Body of pancreas (tissue), 4 donors: ENCODE data around the gene EXOC2. TPM values are rescaled to one million over a fixed set of nuclear protein-coding genes. Genes with fewer than 3 reads are reported as not detected.

Source experiments
- ATAC-seq: fragments of 150-250 bp; one replicate; pipeline ENCODE4 v1.9.1; 2016
- DNase-seq, 4 donors: peaks; one replicate each; pipeline ENCODE4 v3.0.0-alpha.2; 2019
- H3K27ac ChIP-seq, 4 donors: fragments of 200-600 bp; sonication (generic); 1 replicate in 3 of 4; 2 replicates in 1 of 4; pipeline versions ENCODE4 v1.5.1 to v1.6.1; 2016 to 2019; ENCODE audit warnings: mild to moderate bottlenecking in 1 of 4, mixed read lengths in 1 of 4, moderate library complexity in 1 of 4
- H3K27me3 ChIP-seq, 2 donors: fragments of 200-600 bp; sonication (generic); one replicate each; pipeline ENCODE4 v1.6.0; 2016; ENCODE audit warnings: mild to moderate bottlenecking in 1 of 2
- H3K36me3 ChIP-seq, 2 donors: fragments of 200-600 bp; sonication (generic); replicated peaks in 1 of 2; 2 replicates each; pipeline ENCODE4 v1.5.1; 2016; ENCODE audit warnings: low read depth in 2 of 2; ENCODE audit not compliant: insufficient read depth in 1 of 2
- H3K4me1 ChIP-seq: fragments of 200-600 bp; sonication (generic); one replicate; pipeline ENCODE4 v1.6.0; 2016
- H3K4me3 ChIP-seq, 2 donors: fragments of 200-600 bp; sonication (generic); 1 replicate in 1 of 2; 2 replicates in 1 of 2; pipeline ENCODE4 v1.5.1; 2016 to 2019
- H3K9me3 ChIP-seq, 3 donors: fragments of 200-600 bp; sonication (generic); 1 replicate in 2 of 3; 2 replicates in 1 of 3; pipeline ENCODE4 v1.5.1; 2016
- CTCF ChIP-seq, 7 experiments: fragments of 450-650 bp in 4 of 7; fragments of 200-600 bp in 3 of 7; sonication (generic) in 3 of 7; IDR thresholded peaks; one replicate each; pipeline ENCODE4 v1.5.1; 2016 to 2019; ENCODE audit warnings: antibody characterized with exemption in 7 of 7
- POLR2A ChIP-seq, 3 donors: fragments of 450-650 bp; IDR thresholded peaks; one replicate each; pipeline ENCODE4 v1.6.1; 2016; ENCODE audit warnings: antibody characterized with exemption in 3 of 3, mild to moderate bottlenecking in 2 of 3
- WGBS, 2 donors: methylation state at CpG; one replicate each; pipeline ENCODE4 v1.1.5; 2017; 5-methylcytosine and 5-hydroxymethylcytosine counted together
- intact Hi-C: fragments of 100-400 bp; cut with DNase I; formaldehyde crosslinking; loops from one replicate; pipeline ENCODE4 v1.15.1; 2023
- total RNA-seq, 2 donors: library from RNA; depleted of rRNA; stranded (reverse); fragments of >200 nt; gene quantifications; one replicate each; pipeline ENCODE4 v1.1.0, GENCODE V29; 2016

Gene EXOC2
- total RNA-seq, 2 donors from 2014 or later, result 10.5 to 10.6 TPM

GRCh38 chr6:490251-491037, 202.5 kb downstream of the EXOC2 start:
- Histone ChIP-seq H3K27ac (no peak overlapping the region), H3K27me3 (no peaks in the 10 kb centered on the region), H3K4me1 (no peaks in the 10 kb centered on the region), H3K9me3 (no peaks in the 10 kb centered on the region), H3K4me3 (no peak overlapping the region), H3K36me3 (peaks cover 0 to 4% of the 10 kb centered on the region in 2 donors)
- intact Hi-C loops, result no loop called here
- DNase-seq, result no peak
- TF ChIP-seq CTCF (IDR thresholded peaks at IDR 0.05), result no peak
- no peak for TF ChIP-seq POLR2A (IDR thresholded peaks at IDR 0.05)
- WGBS, 2 donors, result 68 to 78% methylated on average over 6 of the region's 6 CpGs
- no peak for ATAC-seq

- intact Hi-C loops, result no loop called here
- no peak for ATAC-seq
- Histone ChIP-seq H3K4me3 (no peak overlapping the region), H3K36me3 (peaks cover 0 to 2% of the 10 kb centered on the region in 2 donors), H3K4me1 (no peaks in the 10 kb centered on the region), H3K27ac (no peak overlapping the region), H3K9me3 (no peaks in the 10 kb centered on the region), H3K27me3 (no peaks in the 10 kb centered on the region)
- DNase-seq, result no peak
- TF ChIP-seq CTCF (IDR thresholded peaks at IDR 0.05) (no peak), POLR2A (IDR thresholded peaks at IDR 0.05) (no peak)
- WGBS, 2 donors, result 90 to 92% methylated on average over 11 of the region's 11 CpGs
These were observed 203.2 kb downstream of the EXOC2 start for GRCh38 chr6:489762-490161.

- intact Hi-C loops, result no loop called here
These were observed 203.9 kb downstream of the EXOC2 start for GRCh38 chr6:489001-489400.

GRCh38 chr6:487956-488355, 205.0 kb downstream of the EXOC2 start:
- intact Hi-C loops, result no loop called here
- no peak overlapping the region for H3K4me3 ChIP-seq
- no peak for TF ChIP-seq POLR2A (IDR thresholded peaks at IDR 0.05)
- DNase-seq (no peak), ATAC-seq (no peak)
- H3K4me1 ChIP-seq, result no peaks in the 10 kb centered on the region
- 94 to 95% methylated on average over 13 of the region's 13 CpGs for WGBS, 2 donors
- H3K36me3 ChIP-seq, result peaks cover 0 to 2% of the 10 kb centered on the region in 2 donors
- H3K9me3 ChIP-seq, result no peaks in the 10 kb centered on the region
- no peak overlapping the region for H3K27ac ChIP-seq
- H3K27me3 ChIP-seq, result no peaks in the 10 kb centered on the region

More at GRCh38 chr6:489001-489400, 203.9 kb downstream of the EXOC2 start:
- 92 to 93% methylated on average over 4 of the region's 4 CpGs for WGBS, 2 donors
- Histone ChIP-seq H3K27ac (no peak overlapping the region), H3K36me3 (peaks cover 0 to 2% of the 10 kb centered on the region in 2 donors), H3K4me3 (no peak overlapping the region), H3K27me3 (no peaks in the 10 kb centered on the region), H3K4me1 (no peaks in the 10 kb centered on the region), H3K9me3 (no peaks in the 10 kb centered on the region)
- no peak for DNase-seq
- TF ChIP-seq CTCF (IDR thresholded peaks at IDR 0.05) (no peak), POLR2A (IDR thresholded peaks at IDR 0.05) (no peak)
- no peak for ATAC-seq

- peaks cover 0 to 2% of the 10 kb centered on the region in 2 donors for H3K36me3 ChIP-seq
- H3K27ac ChIP-seq, result no peak overlapping the region
- no peak for DNase-seq
- TF ChIP-seq CTCF (IDR thresholded peaks at IDR 0.05), result no peak
- no peak for TF ChIP-seq POLR2A (IDR thresholded peaks at IDR 0.05)
- no peak for ATAC-seq
- no peaks in the 10 kb centered on the region for H3K4me1 ChIP-seq
- 95 to 96% methylated on average over 15 of the region's 15 CpGs for WGBS, 2 donors
- no peaks in the 10 kb centered on the region for H3K9me3 ChIP-seq
- H3K4me3 ChIP-seq, result no peak overlapping the region
- intact Hi-C loops, result no loop called here
- no peaks in the 10 kb centered on the region for H3K27me3 ChIP-seq
These were observed 207.2 kb downstream of the EXOC2 start for GRCh38 chr6:485655-486170.
